Loucy (cell line): ENCODE results near the gene ATG4D.
"Not testable (repeated sequence)": the region's sequence is repeated elsewhere in the genome, so short reads cannot be mapped to it uniquely, and the experiment has no call there.

Source experiments
- EZH2phosphoT487 ChIP-seq: fragments of 200-600 bp; IDR thresholded peaks from 2 replicates; pipeline ENCODE4 v1.6.1; 2018; ENCODE audit warnings: antibody characterized with exemption, mild to moderate bottlenecking, moderate library complexity, borderline replicate concordance
- TF ChIP-seq, protein P1 (sequence below): fragments of 200-600 bp; sonication (generic); conservative IDR thresholded peaks from 2 replicates; pipeline ENCODE4 v1.5.1; 2014; ENCODE audit warnings: mild to moderate bottlenecking, antibody characterized with exemption, low read length

DNA sequence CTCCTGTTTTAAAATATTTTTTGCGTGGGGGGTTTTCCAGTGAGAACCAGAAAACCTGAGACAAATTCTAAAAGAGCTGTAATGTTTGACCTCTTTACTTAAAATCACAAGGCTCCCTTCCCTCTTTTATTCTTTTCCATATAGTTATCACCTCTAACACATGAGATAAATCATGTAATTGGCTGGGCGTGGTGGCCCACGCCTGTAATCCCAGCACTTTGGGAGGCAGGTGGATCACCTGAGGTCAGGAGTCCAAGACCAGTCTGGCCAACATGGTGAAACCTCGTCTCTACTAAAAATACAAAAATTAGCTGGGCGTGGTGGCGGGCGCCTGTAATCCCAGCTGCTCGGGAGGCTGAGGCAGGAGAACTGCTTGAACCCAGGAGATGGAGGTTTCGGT, 7.3 kb downstream of the ATG4D start:
- TF ChIP-seq, protein P1, sequence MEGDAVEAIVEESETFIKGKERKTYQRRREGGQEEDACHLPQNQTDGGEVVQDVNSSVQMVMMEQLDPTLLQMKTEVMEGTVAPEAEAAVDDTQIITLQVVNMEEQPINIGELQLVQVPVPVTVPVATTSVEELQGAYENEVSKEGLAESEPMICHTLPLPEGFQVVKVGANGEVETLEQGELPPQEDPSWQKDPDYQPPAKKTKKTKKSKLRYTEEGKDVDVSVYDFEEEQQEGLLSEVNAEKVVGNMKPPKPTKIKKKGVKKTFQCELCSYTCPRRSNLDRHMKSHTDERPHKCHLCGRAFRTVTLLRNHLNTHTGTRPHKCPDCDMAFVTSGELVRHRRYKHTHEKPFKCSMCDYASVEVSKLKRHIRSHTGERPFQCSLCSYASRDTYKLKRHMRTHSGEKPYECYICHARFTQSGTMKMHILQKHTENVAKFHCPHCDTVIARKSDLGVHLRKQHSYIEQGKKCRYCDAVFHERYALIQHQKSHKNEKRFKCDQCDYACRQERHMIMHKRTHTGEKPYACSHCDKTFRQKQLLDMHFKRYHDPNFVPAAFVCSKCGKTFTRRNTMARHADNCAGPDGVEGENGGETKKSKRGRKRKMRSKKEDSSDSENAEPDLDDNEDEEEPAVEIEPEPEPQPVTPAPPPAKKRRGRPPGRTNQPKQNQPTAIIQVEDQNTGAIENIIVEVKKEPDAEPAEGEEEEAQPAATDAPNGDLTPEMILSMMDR = not testable (repeated sequence)
- not testable (repeated sequence) for TF ChIP-seq EZH2phosphoT487
